ENCODE data around the gene CDCA8.
"Not testable (repeated sequence)": the region's sequence is repeated elsewhere in the genome, so short reads cannot be mapped to it uniquely, and the experiment has no call there.

- not testable (repeated sequence) for TF ChIP-seq POLR2AphosphoS5, CTCF, POLR2A (IDR thresholded peaks at IDR 0.05)
Observed at GRCh38 chr1:37684182-37684581, 8.1 kb upstream of the CDCA8 start.
